Mesothelial cell of epicardium (in vitro differentiated cells): ENCODE results near the gene ZNF311. TPM values are rescaled to one million over a fixed set of nuclear protein-coding genes. Genes with fewer than 3 reads are reported as not detected.

Source experiments
- DNase-seq, 2 experiments: peaks; one replicate each; pipeline ENCODE4 v3.0.0; 2021; ENCODE audit warnings: low spot score in 2 of 2; ENCODE audit not compliant: unreplicated experiment in 2 of 2
- H3K27ac Mint-ChIP-seq: 2 replicates; pipeline ENCODE4 v1.8.0; 2021; ENCODE audit warnings: mixed read lengths
- H3K27me3 Mint-ChIP-seq: 2 replicates; pipeline ENCODE4 v1.8.0; 2021; ENCODE audit warnings: low read depth, mixed read lengths
- H3K36me3 Mint-ChIP-seq: 2 replicates; pipeline ENCODE4 v1.8.0; 2021; ENCODE audit warnings: mixed read lengths
- H3K4me1 Mint-ChIP-seq: 2 replicates; pipeline ENCODE4 v1.8.0; 2021; ENCODE audit warnings: mixed read lengths
- H3K4me3 Mint-ChIP-seq: 2 replicates; pipeline ENCODE4 v1.8.0; 2021; ENCODE audit warnings: mild to moderate bottlenecking, moderate library complexity, mixed read lengths
- H3K9me3 Mint-ChIP-seq: 2 replicates; pipeline ENCODE4 v1.8.0; 2021; ENCODE audit warnings: mixed read lengths
- total RNA-seq: library from RNA; stranded (reverse); gene quantifications from 3 replicates; pipeline ENCODE4 v1.2.1, GENCODE V29; 2021
- TF ChIP-seq, protein P1 (sequence below): fragments of 200-600 bp; sonication (generic); IDR thresholded peaks from one replicate; pipeline ENCODE4 v1.5.0; 2021; ENCODE audit warnings: antibody characterized with exemption; ENCODE audit not compliant: unreplicated experiment

The ZNF311 gene
- total RNA-seq, result 2.1 to 2.6 TPM (median 2.3 TPM) in 3 replicates

DNA sequence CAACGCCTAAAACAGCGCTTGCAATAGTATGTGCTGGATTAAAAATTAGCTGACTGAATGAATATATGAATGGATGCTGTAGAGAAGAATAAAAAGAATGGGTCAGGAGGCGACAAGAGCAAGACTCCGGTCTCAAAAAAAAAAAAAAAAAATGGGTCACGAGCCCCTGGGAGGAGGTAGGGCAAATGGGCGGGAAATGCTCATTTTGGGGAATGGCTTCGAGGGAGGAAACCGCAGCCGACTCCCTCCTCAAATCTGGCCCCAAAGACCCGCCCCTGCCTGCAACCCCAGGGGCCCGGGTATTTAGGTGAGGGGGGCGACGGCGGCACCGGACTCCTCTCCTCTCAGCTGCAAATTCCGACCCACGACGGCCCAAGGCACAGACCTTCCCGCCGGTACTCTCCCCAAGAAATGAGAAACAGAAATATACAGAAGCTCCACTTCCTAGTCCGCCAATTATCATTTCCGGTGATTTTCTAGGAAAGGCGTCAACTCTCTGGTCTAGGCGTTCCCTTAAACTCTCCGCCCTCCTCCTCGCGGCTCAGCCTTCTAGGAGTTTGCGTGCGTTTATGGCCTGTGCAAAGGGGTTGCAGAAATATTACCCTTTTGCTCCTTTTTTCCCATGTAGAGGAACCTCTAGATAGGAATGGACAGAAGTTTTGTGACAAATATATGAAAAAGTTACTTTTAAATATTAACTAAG, at the start of gene ZNF311:
TSS of gene ZNF311 (minus strand) at position 133 of the 703 bp plus-strand sequence. CDS start 1,361 bp downstream, outside the sequence.
- Mint-ChIP-seq H3K4me1 (no peaks in the 10 kb centered on the region), H3K4me3 (peak within 1 kb of the TSS; percentile 81), H3K36me3 (no peaks in the 10 kb centered on the region), H3K9me3 (no peaks in the 10 kb centered on the region), H3K27me3 (peaks cover 60% of the 10 kb centered on the region), H3K27ac (no peak within 1 kb of the TSS)
- DNase-seq, result no peak
- TF ChIP-seq, protein P1, sequence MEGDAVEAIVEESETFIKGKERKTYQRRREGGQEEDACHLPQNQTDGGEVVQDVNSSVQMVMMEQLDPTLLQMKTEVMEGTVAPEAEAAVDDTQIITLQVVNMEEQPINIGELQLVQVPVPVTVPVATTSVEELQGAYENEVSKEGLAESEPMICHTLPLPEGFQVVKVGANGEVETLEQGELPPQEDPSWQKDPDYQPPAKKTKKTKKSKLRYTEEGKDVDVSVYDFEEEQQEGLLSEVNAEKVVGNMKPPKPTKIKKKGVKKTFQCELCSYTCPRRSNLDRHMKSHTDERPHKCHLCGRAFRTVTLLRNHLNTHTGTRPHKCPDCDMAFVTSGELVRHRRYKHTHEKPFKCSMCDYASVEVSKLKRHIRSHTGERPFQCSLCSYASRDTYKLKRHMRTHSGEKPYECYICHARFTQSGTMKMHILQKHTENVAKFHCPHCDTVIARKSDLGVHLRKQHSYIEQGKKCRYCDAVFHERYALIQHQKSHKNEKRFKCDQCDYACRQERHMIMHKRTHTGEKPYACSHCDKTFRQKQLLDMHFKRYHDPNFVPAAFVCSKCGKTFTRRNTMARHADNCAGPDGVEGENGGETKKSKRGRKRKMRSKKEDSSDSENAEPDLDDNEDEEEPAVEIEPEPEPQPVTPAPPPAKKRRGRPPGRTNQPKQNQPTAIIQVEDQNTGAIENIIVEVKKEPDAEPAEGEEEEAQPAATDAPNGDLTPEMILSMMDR, result no peak

DNA sequence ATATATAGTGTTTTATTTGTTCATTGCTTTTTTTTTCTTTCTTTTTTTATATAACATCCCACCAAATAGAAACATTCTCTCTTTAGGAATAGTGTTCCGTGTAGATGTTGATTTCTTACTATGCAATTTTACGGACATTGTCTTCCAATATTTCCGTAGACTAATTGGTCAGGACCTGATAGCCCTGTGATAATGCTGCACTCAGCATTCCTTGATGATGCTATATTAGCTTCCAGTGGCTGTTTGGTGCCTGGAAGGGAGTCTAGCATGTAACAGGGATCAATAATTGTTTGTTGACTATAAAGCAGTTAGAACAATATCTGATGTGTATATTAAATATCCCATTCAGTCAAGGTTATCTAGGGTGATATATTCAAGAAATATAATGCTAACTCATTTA, 46.6 kb upstream of the ZNF311 start:
- no peaks in the 10 kb centered on the region for H3K36me3 Mint-ChIP-seq
- H3K9me3 Mint-ChIP-seq, result peaks cover 16% of the 10 kb centered on the region
- no peaks in the 10 kb centered on the region for H3K4me1 Mint-ChIP-seq
- TF ChIP-seq, protein P1, result no peak
- DNase-seq, result no peak
- no peak overlapping the region for H3K4me3 Mint-ChIP-seq
- H3K27ac Mint-ChIP-seq, result no peak overlapping the region
- peaks cover 47% of the 10 kb centered on the region for H3K27me3 Mint-ChIP-seq

DNA sequence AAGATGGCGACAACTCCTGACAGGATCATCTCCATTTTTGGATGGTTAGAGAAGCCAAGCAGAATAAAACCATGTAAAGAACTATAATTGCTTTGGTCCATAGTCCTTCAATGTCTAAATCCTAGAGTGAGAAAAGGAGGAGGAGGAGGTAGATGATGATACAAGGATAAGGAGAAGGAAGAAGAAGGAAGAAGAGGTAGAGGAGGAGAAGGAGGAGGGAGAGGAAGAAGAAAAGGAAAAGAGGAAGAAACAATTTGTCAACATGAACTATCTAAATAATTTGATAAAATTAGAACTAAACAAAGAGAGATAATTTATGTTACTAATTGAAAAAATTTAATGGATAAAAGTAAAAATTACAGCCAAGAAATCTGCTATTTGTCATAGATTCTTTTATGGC, 40.0 kb upstream of the ZNF311 start, which contains the start of gene OR2W1:
TSS of gene OR2W1 (minus strand) at position 101 of the 400 bp plus-strand sequence. CDS start at position 101, 0 bp downstream.
- H3K36me3 Mint-ChIP-seq, result no peaks in the 10 kb centered on the region
- H3K9me3 Mint-ChIP-seq, result peaks cover 8% of the 10 kb centered on the region
- peaks cover 53% of the 10 kb centered on the region for H3K27me3 Mint-ChIP-seq
- H3K27ac Mint-ChIP-seq, result no peak within 1 kb of the TSS
- DNase-seq, result no peak
- TF ChIP-seq, protein P1, result no peak
- H3K4me1 Mint-ChIP-seq, result no peaks in the 10 kb centered on the region
- no peak within 1 kb of the TSS for H3K4me3 Mint-ChIP-seq

DNA sequence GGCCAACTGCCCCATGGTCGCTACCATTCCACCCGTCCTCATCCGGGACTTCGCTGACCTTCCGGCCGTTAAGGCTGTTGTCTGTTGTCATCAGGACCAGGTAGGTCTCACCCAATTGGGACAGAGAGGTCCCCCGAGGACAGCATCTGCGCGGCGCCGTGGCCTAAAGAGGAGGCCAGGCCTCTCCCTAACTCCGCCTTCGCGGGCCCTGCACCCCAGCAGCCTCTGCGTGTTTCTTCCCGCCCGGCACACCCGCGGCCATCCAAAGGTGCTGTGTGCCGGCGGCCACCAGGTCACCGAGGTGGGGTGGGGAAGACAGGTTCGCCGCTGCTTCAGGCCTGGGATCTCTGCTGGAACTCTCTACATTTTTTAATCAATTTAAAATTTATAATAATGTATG, 30.8 kb upstream of the ZNF311 start:
- Mint-ChIP-seq H3K4me3 (no peak overlapping the region), H3K27me3 (peaks cover 35% of the 10 kb centered on the region), H3K36me3 (no peaks in the 10 kb centered on the region), H3K27ac (no peak overlapping the region), H3K4me1 (no peaks in the 10 kb centered on the region), H3K9me3 (no peaks in the 10 kb centered on the region)
- TF ChIP-seq, protein P1, result no peak
- no peak for DNase-seq

DNA sequence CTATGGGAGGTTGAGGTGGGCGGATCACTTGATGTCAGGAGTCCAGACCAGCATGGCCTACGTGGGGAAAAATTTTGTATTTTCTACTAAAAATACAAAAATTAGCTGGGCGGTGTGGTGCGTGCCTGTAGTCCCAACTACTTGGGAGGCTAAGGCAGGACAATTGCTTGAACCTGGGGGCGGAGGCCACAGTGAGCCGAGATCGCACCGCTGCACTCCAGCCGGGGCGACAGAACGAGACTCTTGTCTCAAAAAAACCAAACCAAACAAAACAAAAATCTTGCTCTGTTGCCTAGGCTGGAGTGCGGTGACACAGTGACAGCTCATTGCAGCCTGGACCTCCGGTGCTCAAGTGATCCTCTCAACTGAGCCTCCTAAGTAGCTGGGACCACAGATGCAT, 23.7 kb upstream of the ZNF311 start:
- Mint-ChIP-seq H3K27ac (no peak overlapping the region), H3K4me3 (no peak overlapping the region), H3K36me3 (no peaks in the 10 kb centered on the region), H3K27me3 (peaks cover 70% of the 10 kb centered on the region), H3K4me1 (no peaks in the 10 kb centered on the region), H3K9me3 (no peaks in the 10 kb centered on the region)
- TF ChIP-seq, protein P1, result no peak
- DNase-seq, result no peak
